Right kidney (tissue), 1 donor: ENCODE data around the gene UMAD1.

Source experiments
- DNase-seq: peaks from one replicate; pipeline ENCODE4 v3.0.0-alpha.2; 2016

The UMAD1 gene

GRCh38 chr7:7731732-7732131 is 91.2 kb downstream of the UMAD1 start:
- no peak for DNase-seq

GRCh38 chr7:7732621-7733281 is 92.2 kb downstream of the UMAD1 start:
- DNase-seq = no peak

DNA sequence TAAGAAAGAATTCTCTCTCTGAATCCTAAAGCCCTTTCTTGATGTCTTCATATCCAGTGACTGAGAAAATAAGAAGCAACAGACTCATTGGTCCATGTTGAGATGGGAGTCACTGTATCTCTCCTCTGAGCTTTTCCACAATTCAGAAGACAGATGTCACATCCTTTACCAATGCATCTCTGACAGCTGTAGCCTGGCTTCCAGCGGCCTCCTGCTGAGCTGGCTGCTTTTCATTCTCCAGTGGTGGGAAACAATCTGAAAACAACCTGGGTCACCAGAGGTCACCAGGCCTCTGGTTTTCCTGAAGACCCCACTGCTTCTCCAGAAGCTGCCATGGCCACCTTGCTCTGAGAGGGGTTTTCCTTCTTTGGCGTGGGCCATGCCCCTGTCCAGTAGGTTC is 96.1 kb downstream of the UMAD1 start:
- no peak for DNase-seq

- DNase-seq = no peak
These were observed 97.1 kb downstream of the UMAD1 start for GRCh38 chr7:7737674-7738073.

DNA sequence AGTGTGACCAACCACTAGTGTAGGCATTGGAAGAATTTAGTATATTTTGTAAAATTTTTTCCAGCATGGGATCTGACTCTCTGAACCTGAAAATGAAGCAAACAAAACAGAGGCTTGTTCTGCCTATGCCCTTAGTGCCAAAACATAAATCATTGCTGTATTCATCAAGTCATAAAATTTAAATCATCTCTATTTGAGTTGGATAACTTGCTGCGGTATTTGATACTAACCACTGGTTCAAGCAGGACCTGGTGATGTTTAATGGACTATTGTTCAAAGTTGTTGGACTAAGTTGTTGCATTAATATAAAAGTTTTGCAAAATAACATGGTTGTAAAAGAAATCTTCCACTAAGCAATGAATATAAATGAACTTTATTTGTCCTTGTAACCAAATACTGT is 97.6 kb downstream of the UMAD1 start:
- DNase-seq = no peak

DNA sequence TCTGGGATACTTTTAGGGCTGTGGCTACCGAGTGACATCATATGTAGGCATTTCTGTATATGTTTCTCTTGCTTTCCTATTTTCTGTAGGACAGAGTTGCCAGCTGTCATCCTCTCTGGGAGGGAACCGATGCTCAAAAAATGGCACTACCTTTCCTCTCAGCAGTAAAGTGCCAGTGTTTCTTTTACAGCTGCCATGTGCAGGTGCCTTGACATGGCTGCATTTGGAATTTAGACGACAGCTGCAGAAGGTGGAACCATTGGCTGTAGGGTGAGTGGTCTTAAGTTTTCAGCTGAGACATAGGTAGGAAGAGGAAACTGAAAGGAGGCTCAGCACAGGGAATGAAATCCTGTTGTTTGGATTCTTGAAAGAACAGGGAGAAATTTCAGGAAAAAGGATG is 98.1 kb downstream of the UMAD1 start:
- DNase-seq = no peak

GRCh38 chr7:7739204-7740036 is 98.9 kb downstream of the UMAD1 start:
- DNase-seq = no peak

DNA sequence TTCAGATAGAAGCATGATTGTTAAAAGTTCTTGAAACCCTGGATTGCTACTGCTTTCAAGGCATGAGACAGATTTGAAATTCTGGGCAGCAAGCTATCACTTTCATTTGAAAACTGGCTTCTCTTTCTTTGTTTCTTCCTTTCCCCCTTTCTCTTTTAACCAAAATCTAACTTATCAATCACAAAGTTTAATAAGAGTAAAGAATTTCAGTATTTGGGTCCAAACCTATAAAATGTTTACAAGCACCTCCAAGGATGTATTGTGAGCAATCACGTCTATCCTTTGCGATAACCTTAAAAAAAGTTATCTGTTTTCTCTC is 99.4 kb downstream of the UMAD1 start:
- DNase-seq = no peak

DNA sequence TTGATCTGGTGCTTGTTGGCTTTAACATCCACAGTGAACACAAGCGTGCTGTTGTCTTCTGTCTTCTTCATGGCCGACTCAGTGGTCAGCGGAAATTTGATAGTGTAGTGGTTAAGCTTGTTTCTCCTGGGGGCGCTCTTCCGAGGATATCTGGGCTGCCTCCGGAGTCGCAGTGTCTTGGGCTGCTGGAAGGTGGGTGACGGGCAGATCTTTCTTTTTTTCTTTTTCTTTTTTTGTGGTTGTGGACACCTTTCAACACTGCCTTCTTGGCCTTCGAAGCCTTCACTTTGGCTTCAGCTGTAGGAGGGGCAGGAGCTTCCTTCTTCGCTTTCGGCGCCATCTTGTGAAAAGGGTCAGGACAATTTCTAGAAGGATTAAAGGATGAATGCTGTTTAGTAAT is 101.7 kb downstream of the UMAD1 start:
- DNase-seq = no peak

DNA sequence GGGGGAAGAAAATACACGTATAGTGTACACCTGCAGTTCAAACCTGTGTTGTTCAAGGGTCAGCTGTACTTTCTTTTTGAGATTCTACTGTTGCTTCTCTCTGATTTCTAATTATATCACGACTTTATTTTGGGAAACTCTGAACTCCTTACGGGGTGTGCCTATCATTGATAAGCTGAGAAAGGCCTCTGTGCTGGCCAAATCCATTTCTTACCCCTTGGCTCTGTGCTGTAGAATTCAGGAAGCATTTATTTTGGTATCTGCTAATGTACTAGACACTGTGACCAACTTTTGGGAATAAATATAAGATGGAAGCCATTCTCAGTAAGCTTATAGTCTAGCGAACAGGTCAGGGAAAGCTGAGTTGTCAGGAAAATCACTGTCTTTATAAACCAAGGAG is 104.7 kb downstream of the UMAD1 start:
- no peak for DNase-seq

DNA sequence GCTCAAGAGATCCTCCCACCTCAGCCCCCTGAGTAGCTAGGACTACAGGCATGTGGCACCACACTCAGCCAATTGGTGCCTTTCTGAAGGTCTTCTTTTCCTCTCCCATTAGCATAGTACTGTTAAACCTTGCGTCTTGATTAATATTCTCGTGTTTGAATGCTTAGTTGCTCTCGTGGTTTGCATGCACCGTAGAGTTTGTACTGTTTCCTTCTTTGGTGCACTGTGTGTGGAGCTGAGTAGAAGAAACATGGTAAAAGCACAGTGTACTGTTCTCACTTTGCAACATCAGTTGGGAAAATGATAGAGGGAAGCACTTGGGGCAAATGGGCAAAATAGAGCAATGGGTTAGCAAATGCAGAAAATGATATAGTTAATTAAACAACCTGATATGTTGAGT is 105.4 kb downstream of the UMAD1 start:
- no peak for DNase-seq

DNA sequence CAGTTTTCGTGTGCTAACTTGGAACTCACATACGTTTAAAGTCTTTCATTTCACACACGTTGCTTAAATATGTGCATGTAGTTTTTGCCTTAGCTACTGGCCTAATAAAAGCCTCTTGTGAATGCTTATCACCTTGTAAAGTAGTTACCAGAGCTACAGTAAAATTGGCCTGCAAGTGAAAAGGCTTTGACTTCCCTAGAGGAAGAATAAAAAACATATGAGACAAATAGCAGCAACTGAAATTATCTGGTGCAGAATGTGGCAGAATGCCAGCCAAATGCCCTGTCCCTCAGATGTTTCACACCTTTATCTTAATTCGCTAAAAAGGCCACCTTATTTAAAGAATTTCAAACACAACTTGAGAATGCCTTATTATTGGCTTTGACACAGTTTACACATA is 105.9 kb downstream of the UMAD1 start:
- no peak for DNase-seq

GRCh38 chr7:7750571-7751242 is 110.2 kb downstream of the UMAD1 start:
- DNase-seq = no peak

GRCh38 chr7:7751243-7752092 is 110.9 kb downstream of the UMAD1 start:
- DNase-seq = no peak

DNA sequence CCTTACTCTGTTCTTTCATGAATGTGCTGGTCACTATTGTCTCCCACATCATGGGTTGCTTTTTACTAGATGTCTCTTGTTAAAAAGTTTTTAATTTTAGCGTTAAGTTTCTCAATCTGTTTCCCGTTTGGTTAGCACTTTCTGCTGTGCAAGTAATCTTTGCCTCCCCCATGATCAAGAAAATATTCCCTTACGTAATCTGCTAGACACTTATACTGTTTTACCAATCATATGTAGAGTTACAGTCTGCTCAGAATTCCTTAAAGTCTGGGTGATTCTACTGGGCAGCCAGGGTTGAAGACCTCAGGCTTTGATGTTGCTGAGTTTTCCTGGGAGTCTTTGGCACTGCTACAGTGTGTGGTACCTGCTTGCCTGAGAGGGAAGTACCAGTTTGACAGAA is 116.0 kb downstream of the UMAD1 start:
- DNase-seq = no peak

DNA sequence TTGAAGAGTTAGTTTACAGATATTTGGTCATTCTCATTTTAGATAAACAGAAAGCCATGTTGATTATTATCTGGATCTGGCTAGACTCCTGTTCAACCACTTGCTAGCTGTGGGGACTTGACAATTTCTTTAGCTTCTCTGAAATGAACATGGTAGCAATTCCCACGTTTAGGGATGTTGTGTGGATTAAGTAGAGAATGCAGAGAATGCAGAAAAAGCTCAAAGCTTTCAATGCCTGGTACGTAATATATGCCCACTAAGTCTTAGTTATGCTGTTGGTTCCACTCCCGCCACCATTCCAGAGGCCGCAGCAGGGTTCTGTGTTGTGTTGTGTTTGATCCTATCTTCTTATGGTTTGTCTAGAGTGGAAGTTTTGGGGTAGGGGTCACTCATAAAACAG is 117.0 kb downstream of the UMAD1 start:
- no peak for DNase-seq

- no peak for DNase-seq
These were observed 120.9 kb downstream of the UMAD1 start for GRCh38 chr7:7761340-7761973.

GRCh38 chr7:7761974-7762779 is 121.6 kb downstream of the UMAD1 start:
- DNase-seq = no peak

DNA sequence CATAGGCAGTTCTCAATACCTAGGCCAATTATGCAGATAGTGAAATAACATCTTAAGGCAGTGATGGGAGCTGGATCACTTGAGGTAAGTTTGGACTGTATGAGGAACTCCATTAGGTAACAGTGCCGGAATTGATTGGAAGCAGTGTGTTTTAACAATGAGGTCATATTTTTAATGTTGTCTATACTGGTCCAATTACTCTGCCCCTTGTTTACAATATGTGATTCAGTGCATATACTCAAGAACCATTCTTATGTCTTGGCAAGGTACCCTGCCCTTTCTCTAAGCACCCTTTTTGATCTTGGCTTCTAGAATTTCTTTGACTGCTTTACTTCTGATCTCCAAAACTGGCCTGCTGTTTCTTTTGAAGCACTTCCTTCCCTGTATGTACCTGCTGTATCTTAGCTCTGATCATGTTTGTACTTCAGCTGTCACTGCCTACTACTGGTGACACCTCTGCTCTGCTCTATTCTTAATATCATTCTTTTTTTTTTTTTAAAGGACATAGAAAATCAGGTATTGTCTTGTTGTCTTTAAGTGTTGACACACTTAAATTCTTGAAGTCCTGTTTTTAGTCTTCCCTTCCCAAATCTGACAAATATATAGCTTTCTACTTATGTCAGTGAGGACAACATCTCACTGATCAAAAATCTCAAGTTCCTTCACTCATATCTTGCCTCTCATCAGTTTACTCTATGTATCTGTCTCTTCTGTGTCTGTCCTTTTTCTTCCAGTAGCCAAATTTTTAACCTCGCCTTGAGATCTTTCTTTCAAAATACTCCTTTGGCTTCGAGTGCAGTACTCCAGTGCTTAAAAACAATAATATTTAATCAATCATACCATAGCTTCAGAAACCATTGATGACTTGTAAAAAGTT is 124.2 kb downstream of the UMAD1 start:
- DNase-seq = no peak

- DNase-seq = no peak
These were observed 124.9 kb downstream of the UMAD1 start for GRCh38 chr7:7765422-7765821.
